ENCODE results near the gene AGPAT4.

DNA sequence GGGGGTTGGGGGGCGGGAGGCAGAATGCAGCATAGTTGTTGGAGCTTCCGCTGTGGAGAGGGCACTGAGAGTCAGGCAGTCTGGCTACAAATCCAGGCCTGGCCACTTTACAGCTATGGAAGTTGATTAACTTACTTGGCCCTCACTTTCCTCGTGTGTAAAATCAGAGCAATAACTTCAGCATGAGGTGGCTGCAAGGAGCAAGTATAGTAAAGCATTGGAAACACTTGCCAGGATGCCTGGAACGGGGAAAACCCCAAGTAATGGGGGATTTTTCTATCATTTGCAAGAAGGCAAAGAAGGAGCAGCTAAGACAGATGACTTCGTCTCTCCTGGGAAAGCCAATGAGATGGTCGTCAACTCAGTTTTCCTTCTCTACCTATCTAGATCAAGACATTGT lies 35.8 kb downstream of the AGPAT4 start:
- TF ChIP-seq, protein P1, sequence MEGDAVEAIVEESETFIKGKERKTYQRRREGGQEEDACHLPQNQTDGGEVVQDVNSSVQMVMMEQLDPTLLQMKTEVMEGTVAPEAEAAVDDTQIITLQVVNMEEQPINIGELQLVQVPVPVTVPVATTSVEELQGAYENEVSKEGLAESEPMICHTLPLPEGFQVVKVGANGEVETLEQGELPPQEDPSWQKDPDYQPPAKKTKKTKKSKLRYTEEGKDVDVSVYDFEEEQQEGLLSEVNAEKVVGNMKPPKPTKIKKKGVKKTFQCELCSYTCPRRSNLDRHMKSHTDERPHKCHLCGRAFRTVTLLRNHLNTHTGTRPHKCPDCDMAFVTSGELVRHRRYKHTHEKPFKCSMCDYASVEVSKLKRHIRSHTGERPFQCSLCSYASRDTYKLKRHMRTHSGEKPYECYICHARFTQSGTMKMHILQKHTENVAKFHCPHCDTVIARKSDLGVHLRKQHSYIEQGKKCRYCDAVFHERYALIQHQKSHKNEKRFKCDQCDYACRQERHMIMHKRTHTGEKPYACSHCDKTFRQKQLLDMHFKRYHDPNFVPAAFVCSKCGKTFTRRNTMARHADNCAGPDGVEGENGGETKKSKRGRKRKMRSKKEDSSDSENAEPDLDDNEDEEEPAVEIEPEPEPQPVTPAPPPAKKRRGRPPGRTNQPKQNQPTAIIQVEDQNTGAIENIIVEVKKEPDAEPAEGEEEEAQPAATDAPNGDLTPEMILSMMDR (IDR thresholded peaks at IDR 0.05), result no peak
- TF ChIP-seq POLR2A (IDR thresholded peaks at IDR 0.05), result no peak
